Memory B cell (primary cell): ENCODE measurements around the gene ARRB1.

Experiments used
- ATAC-seq: fragments of 150-1000 bp; cut with Tn5 transposase; 2 replicates; pipeline ENCODE4 v1.10.0; 2021; ENCODE audit warnings: low read depth, mild to moderate bottlenecking, moderate library complexity
- DNase-seq, 2 donors: peaks; one replicate each; pipeline ENCODE4 v3.0.0; 2022; ENCODE audit warnings: low spot score in 2 of 2
- H3K27ac Mint-ChIP-seq: one replicate; pipeline ENCODE4 v1.8.0; 2022; ENCODE audit warnings: mild to moderate bottlenecking, moderate library complexity, mixed read lengths
- H3K27me3 Mint-ChIP-seq: one replicate; pipeline ENCODE4 v1.8.0; 2022; ENCODE audit warnings: mixed read lengths
- H3K36me3 Mint-ChIP-seq: one replicate; pipeline ENCODE4 v1.8.0; 2022; ENCODE audit warnings: mild to moderate bottlenecking, mixed read lengths
- H3K4me1 Mint-ChIP-seq: one replicate; pipeline ENCODE4 v1.8.0; 2022; ENCODE audit warnings: mixed read lengths
- H3K4me3 Mint-ChIP-seq: one replicate; pipeline ENCODE4 v1.8.0; 2022; ENCODE audit warnings: mild to moderate bottlenecking, moderate library complexity, mixed read lengths
- H3K9me3 Mint-ChIP-seq: one replicate; pipeline ENCODE4 v1.8.0; 2022; ENCODE audit warnings: mixed read lengths

Gene ARRB1

GRCh38 chr11:75330291-75330690 lies 21.2 kb downstream of the ARRB1 start:
- H3K27me3 Mint-ChIP-seq: peaks cover 3% of the 10 kb centered on the region
- peaks cover 4% of the 10 kb centered on the region for H3K4me1 Mint-ChIP-seq
- ATAC-seq (no peak), DNase-seq (no peak)
- peaks cover 3% of the 10 kb centered on the region for H3K9me3 Mint-ChIP-seq
- no peak overlapping the region for H3K27ac Mint-ChIP-seq
- H3K4me3 Mint-ChIP-seq: no peak overlapping the region
- peaks cover 2% of the 10 kb centered on the region for H3K36me3 Mint-ChIP-seq

- peaks cover 3% of the 10 kb centered on the region for H3K9me3 Mint-ChIP-seq
- H3K4me1 Mint-ChIP-seq: peaks cover 4% of the 10 kb centered on the region
- H3K36me3 Mint-ChIP-seq: peaks cover 2% of the 10 kb centered on the region
- peaks cover 3% of the 10 kb centered on the region for H3K27me3 Mint-ChIP-seq
- H3K27ac Mint-ChIP-seq: no peak overlapping the region
- ATAC-seq (peak; percentile 56), DNase-seq (no peak)
- H3K4me3 Mint-ChIP-seq: no peak overlapping the region
Measured at GRCh38 chr11:75328426-75329277, 22.8 kb downstream of the ARRB1 start.

- Mint-ChIP-seq H3K9me3 (no peaks in the 10 kb centered on the region), H3K27me3 (peaks cover 5% of the 10 kb centered on the region), H3K4me1 (peaks cover 6% of the 10 kb centered on the region), H3K4me3 (no peak overlapping the region), H3K27ac (no peak overlapping the region), H3K36me3 (no peaks in the 10 kb centered on the region)
- DNase-seq: no peak
- no peak for ATAC-seq
Measured at GRCh38 chr11:75326439-75326810, 25.0 kb downstream of the ARRB1 start.

GRCh38 chr11:75325713-75326438 lies 25.6 kb downstream of the ARRB1 start:
- H3K27ac Mint-ChIP-seq: no peak overlapping the region
- no peak overlapping the region for H3K4me3 Mint-ChIP-seq
- no peak for DNase-seq
- peaks cover 5% of the 10 kb centered on the region for H3K27me3 Mint-ChIP-seq
- no peaks in the 10 kb centered on the region for H3K9me3 Mint-ChIP-seq
- ATAC-seq: no peak
- peaks cover 6% of the 10 kb centered on the region for H3K4me1 Mint-ChIP-seq
- H3K36me3 Mint-ChIP-seq: no peaks in the 10 kb centered on the region

- ATAC-seq (no peak), DNase-seq (no peak)
- H3K4me1 Mint-ChIP-seq: peaks cover 6% of the 10 kb centered on the region
- H3K27ac Mint-ChIP-seq: no peak overlapping the region
- H3K4me3 Mint-ChIP-seq: no peak overlapping the region
- peaks cover 5% of the 10 kb centered on the region for H3K27me3 Mint-ChIP-seq
- no peaks in the 10 kb centered on the region for H3K9me3 Mint-ChIP-seq
- no peaks in the 10 kb centered on the region for H3K36me3 Mint-ChIP-seq
Measured at GRCh38 chr11:75324740-75325139, 26.7 kb downstream of the ARRB1 start.

GRCh38 chr11:75324189-75324588 lies 27.3 kb downstream of the ARRB1 start:
- DNase-seq (no peak), ATAC-seq (no peak)
- Mint-ChIP-seq H3K9me3 (no peaks in the 10 kb centered on the region), H3K4me1 (peaks cover 6% of the 10 kb centered on the region), H3K27me3 (peaks cover 5% of the 10 kb centered on the region), H3K36me3 (no peaks in the 10 kb centered on the region), H3K27ac (no peak overlapping the region), H3K4me3 (no peak overlapping the region)

- Mint-ChIP-seq H3K36me3 (no peaks in the 10 kb centered on the region), H3K27ac (no peak overlapping the region), H3K9me3 (no peaks in the 10 kb centered on the region), H3K27me3 (peaks cover 5% of the 10 kb centered on the region), H3K4me3 (no peak overlapping the region), H3K4me1 (peaks cover 4% of the 10 kb centered on the region)
- ATAC-seq (no peak), DNase-seq (no peak)
Measured at GRCh38 chr11:75323609-75324008, 27.9 kb downstream of the ARRB1 start.

- peaks cover 5% of the 10 kb centered on the region for H3K27me3 Mint-ChIP-seq
- DNase-seq: no peak
- H3K9me3 Mint-ChIP-seq: no peaks in the 10 kb centered on the region
- no peaks in the 10 kb centered on the region for H3K36me3 Mint-ChIP-seq
- H3K4me3 Mint-ChIP-seq: no peak overlapping the region
- no peak for ATAC-seq
- H3K4me1 Mint-ChIP-seq: peaks cover 5% of the 10 kb centered on the region
- H3K27ac Mint-ChIP-seq: no peak overlapping the region
Measured at GRCh38 chr11:75320643-75321042, 30.8 kb downstream of the ARRB1 start.

GRCh38 chr11:75320046-75320618 lies 31.3 kb downstream of the ARRB1 start:
- H3K4me3 Mint-ChIP-seq: no peak overlapping the region
- no peak for ATAC-seq
- no peak overlapping the region for H3K27ac Mint-ChIP-seq
- no peak for DNase-seq
- H3K27me3 Mint-ChIP-seq: peaks cover 5% of the 10 kb centered on the region
- H3K4me1 Mint-ChIP-seq: peaks cover 5% of the 10 kb centered on the region
- no peaks in the 10 kb centered on the region for H3K9me3 Mint-ChIP-seq
- H3K36me3 Mint-ChIP-seq: no peaks in the 10 kb centered on the region

- DNase-seq (no peak), ATAC-seq (no peak)
- H3K27ac Mint-ChIP-seq: no peak overlapping the region
- peaks cover 5% of the 10 kb centered on the region for H3K4me1 Mint-ChIP-seq
- H3K36me3 Mint-ChIP-seq: no peaks in the 10 kb centered on the region
- H3K27me3 Mint-ChIP-seq: peaks cover 5% of the 10 kb centered on the region
- H3K9me3 Mint-ChIP-seq: no peaks in the 10 kb centered on the region
- no peak overlapping the region for H3K4me3 Mint-ChIP-seq
Measured at GRCh38 chr11:75319035-75319877, 32.2 kb downstream of the ARRB1 start.

- H3K27ac Mint-ChIP-seq: no peak overlapping the region
- ATAC-seq: no peak
- H3K4me3 Mint-ChIP-seq: no peak overlapping the region
- no peaks in the 10 kb centered on the region for H3K9me3 Mint-ChIP-seq
- no peak for DNase-seq
- no peaks in the 10 kb centered on the region for H3K36me3 Mint-ChIP-seq
- H3K27me3 Mint-ChIP-seq: peaks cover 5% of the 10 kb centered on the region
- peaks cover 5% of the 10 kb centered on the region for H3K4me1 Mint-ChIP-seq
Measured at GRCh38 chr11:75317446-75318122, 33.9 kb downstream of the ARRB1 start.

GRCh38 chr11:75315439-75315805 lies 36.0 kb downstream of the ARRB1 start:
- H3K9me3 Mint-ChIP-seq: no peaks in the 10 kb centered on the region
- H3K4me1 Mint-ChIP-seq: peaks cover 3% of the 10 kb centered on the region
- no peaks in the 10 kb centered on the region for H3K27me3 Mint-ChIP-seq
- ATAC-seq (no peak), DNase-seq (no peak)
- H3K4me3 Mint-ChIP-seq: no peak overlapping the region
- peaks cover 2% of the 10 kb centered on the region for H3K36me3 Mint-ChIP-seq
- H3K27ac Mint-ChIP-seq: no peak overlapping the region

GRCh38 chr11:75314771-75315438 lies 36.6 kb downstream of the ARRB1 start:
- H3K36me3 Mint-ChIP-seq: peaks cover 2% of the 10 kb centered on the region
- peaks cover 3% of the 10 kb centered on the region for H3K4me1 Mint-ChIP-seq
- H3K9me3 Mint-ChIP-seq: no peaks in the 10 kb centered on the region
- no peaks in the 10 kb centered on the region for H3K27me3 Mint-ChIP-seq
- no peak overlapping the region for H3K4me3 Mint-ChIP-seq
- no peak for ATAC-seq
- H3K27ac Mint-ChIP-seq: no peak overlapping the region
- no peak for DNase-seq
